Testis (tissue), 2 donors: ENCODE results near the gene CEACAM16.

Source experiments
- CTCF ChIP-seq, 3 experiments: fragments of 450-650 bp in 2 of 3; fragments of 200-600 bp in 1 of 3; sonication (generic) in 1 of 3; IDR thresholded peaks; one replicate each; pipeline ENCODE4 v1.5.1; 2016 to 2019; ENCODE audit warnings: antibody characterized with exemption in 3 of 3, mild to moderate bottlenecking in 2 of 3, moderate library complexity in 1 of 3
- POLR2A ChIP-seq: fragments of 450-650 bp; IDR thresholded peaks from one replicate; pipeline ENCODE4 v1.6.1; 2017; ENCODE audit warnings: antibody characterized with exemption, mild to moderate bottlenecking, moderate library complexity

GRCh38 chr19:44661904-44662303, 37.0 kb upstream of the CEACAM16 start:
- no peak for TF ChIP-seq CTCF (IDR thresholded peaks at IDR 0.05)
- TF ChIP-seq POLR2A, result no peak
